ENCODE results near the gene DNAH10.
"Not testable (repeated sequence)": the region's sequence is repeated elsewhere in the genome, so short reads cannot be mapped to it uniquely, and the experiment has no call there.

Gene DNAH10

GRCh38 chr12:123906711-123907420, 144.8 kb downstream of the DNAH10 start:
- no peak for DNase-seq (ENCODE audit: low spot score)

GRCh38 chr12:123907726-123908476, 145.8 kb downstream of the DNAH10 start:
- DNase-seq (ENCODE audit: low spot score) = no peak

GRCh38 chr12:123908884-123909725, 147.0 kb downstream of the DNAH10 start:
- no peak for DNase-seq (ENCODE audit: low spot score)

- DNase-seq (ENCODE audit: low spot score) = no peak
These were observed 148.0 kb downstream of the DNAH10 start for GRCh38 chr12:123910057-123910456.

- no peak for DNase-seq (ENCODE audit: low spot score)
These were observed 148.7 kb downstream of the DNAH10 start for GRCh38 chr12:123910761-123911193.

GRCh38 chr12:123911672-123912409, 149.7 kb downstream of the DNAH10 start:
- not testable (repeated sequence) for DNase-seq (ENCODE audit: low spot score)

GRCh38 chr12:123912415-123913380, 150.6 kb downstream of the DNAH10 start:
- no peak for DNase-seq (ENCODE audit: low spot score)

GRCh38 chr12:123914726-123915333, 152.7 kb downstream of the DNAH10 start:
- DNase-seq (ENCODE audit: low spot score) = no peak

- DNase-seq (ENCODE audit: low spot score) = no peak
These were observed 154.6 kb downstream of the DNAH10 start for GRCh38 chr12:123916729-123917128.

GRCh38 chr12:123917337-123917850, 155.3 kb downstream of the DNAH10 start:
- DNase-seq (ENCODE audit: low spot score) = no peak

GRCh38 chr12:123919980-123920360, 157.9 kb downstream of the DNAH10 start:
- no peak for DNase-seq (ENCODE audit: low spot score)

GRCh38 chr12:123923038-123923437, 160.9 kb downstream of the DNAH10 start:
- DNase-seq (ENCODE audit: low spot score) = no peak

GRCh38 chr12:123923927-123924326, 161.8 kb downstream of the DNAH10 start:
- DNase-seq (ENCODE audit: low spot score) = no peak

GRCh38 chr12:123924539-123924938, 162.4 kb downstream of the DNAH10 start:
- no peak for DNase-seq (ENCODE audit: low spot score)

- no peak for DNase-seq (ENCODE audit: low spot score)
These were observed 166.3 kb downstream of the DNAH10 start for GRCh38 chr12:123928274-123928865.

GRCh38 chr12:123928897-123929296, 166.8 kb downstream of the DNAH10 start:
- DNase-seq (ENCODE audit: low spot score) = no peak

- no peak for DNase-seq (ENCODE audit: low spot score)
These were observed 168.0 kb downstream of the DNAH10 start for GRCh38 chr12:123929946-123930583.

GRCh38 chr12:123931686-123932321, 169.7 kb downstream of the DNAH10 start:
- no peak for DNase-seq (ENCODE audit: low spot score)

GRCh38 chr12:123933214-123933613, 171.1 kb downstream of the DNAH10 start:
- DNase-seq (ENCODE audit: low spot score) = no peak

All from AG08396 (cell line).